Panc1 (cell line): ENCODE results near the gene OR2V1.

Source experiments
- CTCF ChIP-seq: fragments of 450-650 bp; IDR thresholded peaks from 2 replicates; pipeline ENCODE4 v1.5.1; 2017; ENCODE audit warnings: mild to moderate bottlenecking
- POLR2AphosphoS5 ChIP-seq: IDR thresholded peaks from 2 replicates; pipeline ENCODE4 v1.6.1; 2012; ENCODE audit warnings: mild to moderate bottlenecking, low read depth, low read length, moderate library complexity
- SIN3A ChIP-seq: IDR thresholded peaks from 2 replicates; pipeline ENCODE4 v1.6.1; 2012; ENCODE audit warnings: low read depth, mild to moderate bottlenecking, low read length, moderate library complexity, borderline replicate concordance; ENCODE audit not compliant: insufficient read depth

DNA sequence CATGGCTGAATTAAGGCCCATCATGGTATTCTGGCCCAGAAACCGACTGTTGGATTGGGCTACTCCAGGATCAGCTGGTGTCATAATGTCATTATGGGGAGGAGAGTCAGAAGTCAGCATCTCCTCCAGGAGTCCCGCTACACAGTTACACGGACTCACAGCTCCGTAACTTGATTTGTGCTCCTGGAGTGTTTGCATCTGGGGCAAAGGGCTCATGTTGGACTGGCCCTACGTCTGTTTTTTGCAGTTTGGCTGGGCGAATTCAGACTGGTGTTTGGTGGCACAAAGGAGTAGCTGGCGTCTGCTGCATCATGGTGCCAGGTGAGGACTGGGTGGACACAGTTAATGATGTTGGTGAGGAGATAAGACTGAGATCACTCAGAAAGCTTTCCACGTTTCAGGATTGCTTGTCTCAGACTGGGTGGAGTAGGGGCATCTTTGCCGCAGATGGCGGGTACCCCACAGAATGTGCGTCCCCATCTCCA, 31.3 kb downstream of the OR2V1 start:
- no peak for TF ChIP-seq SIN3A
- TF ChIP-seq CTCF, result no peak
- TF ChIP-seq POLR2AphosphoS5, result no peak
